GM18870 (cell line): ENCODE results near the gene POLD3.

Source experiments
- ATAC-seq: cut with Tn5 transposase; IDR thresholded peaks from one replicate; pipeline ENCODE4 v1.9.1; 2021; ENCODE audit warnings: moderate library complexity; ENCODE audit not compliant: unreplicated experiment

Gene POLD3

GRCh38 chr11:74670171-74670570 is 77.8 kb downstream of the POLD3 start:
- ATAC-seq: no peak

DNA sequence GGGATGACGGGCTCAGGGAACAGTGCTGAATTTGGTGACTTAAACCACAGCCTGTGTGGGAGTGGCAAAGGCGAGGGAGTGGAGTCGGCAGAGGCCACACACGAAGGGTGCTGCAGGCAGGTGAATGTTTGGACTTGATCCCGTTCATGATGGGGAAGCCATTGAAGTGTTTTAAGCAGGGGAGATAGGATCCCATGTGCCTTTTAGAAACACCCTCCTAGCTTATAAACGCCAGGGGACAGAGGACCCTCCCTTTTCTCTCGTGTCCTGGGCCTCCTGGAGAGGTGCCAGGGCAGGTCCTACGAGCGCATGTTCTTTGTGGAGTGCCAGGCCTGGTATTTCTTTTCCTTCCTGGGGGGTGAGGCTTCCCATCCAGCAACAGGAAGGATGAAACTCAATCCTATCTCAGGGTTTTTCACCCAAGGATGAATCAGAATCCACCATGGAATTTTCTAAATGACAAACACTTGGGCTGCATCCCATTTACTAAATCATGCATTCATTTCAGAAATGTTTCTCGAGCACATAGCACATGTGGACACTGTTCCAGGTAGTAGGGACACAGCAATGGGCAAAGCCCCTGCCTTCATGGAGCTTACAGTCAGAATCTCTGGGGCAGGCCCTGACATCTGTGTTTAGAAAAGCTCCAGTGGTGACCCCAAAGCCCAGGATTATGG is 79.3 kb downstream of the POLD3 start:
- ATAC-seq: no peak

DNA sequence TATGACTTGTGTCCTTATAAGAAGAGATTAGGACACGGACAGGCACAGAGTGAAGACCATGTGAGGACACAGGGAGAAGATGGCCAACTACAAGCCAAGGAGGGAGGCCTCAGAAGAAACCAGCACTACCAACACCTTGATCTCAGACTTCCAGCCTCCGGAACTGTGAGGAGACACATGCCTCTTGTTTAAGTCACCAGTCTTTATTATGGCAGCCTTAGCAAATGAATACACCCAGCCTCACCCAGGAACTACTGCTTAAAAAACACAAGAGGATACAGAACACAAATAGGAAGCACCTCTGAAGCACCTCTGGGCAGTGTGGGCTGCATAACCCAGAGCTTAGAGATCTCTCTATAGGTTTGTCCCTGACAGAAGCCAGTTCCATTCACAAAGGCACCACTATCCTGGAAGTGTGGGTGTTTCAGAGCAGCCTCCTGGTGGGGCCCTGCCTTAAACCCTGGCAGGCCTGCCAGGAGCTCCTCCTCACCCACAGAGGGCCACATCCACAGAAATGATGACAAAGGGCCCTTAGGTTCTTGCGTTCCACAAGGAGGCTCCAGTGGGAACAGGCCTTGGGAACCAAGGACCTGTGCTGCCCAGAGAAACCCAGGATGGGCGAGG is 80.1 kb downstream of the POLD3 start:
- ATAC-seq: no peak

- ATAC-seq: no peak
Measured at GRCh38 chr11:74672956-74673692, 80.7 kb downstream of the POLD3 start.

- no peak for ATAC-seq
Measured at GRCh38 chr11:74673693-74674360, 81.4 kb downstream of the POLD3 start.

DNA sequence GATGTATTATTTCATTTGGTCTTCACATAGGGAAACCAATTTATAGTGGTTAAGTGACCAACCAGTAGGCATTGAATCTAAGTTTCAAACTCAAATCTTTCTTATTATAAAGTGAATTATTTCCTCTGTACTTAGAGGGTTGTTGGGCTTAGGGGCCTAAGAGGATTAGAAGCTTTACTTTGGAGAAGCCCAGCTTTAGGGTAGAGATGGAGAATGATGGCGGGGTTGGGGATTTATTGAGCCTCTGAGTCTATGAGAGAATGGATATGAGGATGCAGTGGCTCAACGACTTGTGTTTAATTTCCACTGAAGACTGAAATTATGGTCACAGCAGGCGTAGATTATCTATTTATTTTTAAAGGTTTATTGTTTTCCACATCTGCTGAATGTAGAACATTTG is 83.4 kb downstream of the POLD3 start:
- ATAC-seq: no peak

- ATAC-seq: no peak
Measured at GRCh38 chr11:74676596-74676995, 84.2 kb downstream of the POLD3 start.

- ATAC-seq: no peak
Measured at GRCh38 chr11:74677131-74677530, 84.7 kb downstream of the POLD3 start.

- no peak for ATAC-seq
Measured at GRCh38 chr11:74678041-74678440, 85.7 kb downstream of the POLD3 start.

- ATAC-seq: no peak
Measured at GRCh38 chr11:74678591-74679512, 86.5 kb downstream of the POLD3 start.

DNA sequence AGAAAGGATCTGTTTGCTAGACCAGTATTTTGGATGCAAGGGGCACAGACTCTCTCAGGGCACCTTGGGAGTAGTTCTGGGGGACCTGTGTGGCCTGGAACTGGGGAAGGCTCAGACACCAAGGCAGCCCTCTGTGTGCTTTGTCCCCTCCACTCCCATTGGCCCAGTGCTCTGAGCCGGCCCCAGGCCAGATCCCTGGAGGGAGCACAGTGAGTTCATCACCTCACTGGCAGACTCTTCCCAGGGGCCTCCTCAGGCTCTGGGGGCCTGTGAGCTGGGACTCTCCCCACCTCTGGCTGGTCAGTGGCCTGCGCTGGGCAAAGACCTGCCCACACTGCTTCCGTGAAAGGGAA is 87.1 kb downstream of the POLD3 start:
- no peak for ATAC-seq

DNA sequence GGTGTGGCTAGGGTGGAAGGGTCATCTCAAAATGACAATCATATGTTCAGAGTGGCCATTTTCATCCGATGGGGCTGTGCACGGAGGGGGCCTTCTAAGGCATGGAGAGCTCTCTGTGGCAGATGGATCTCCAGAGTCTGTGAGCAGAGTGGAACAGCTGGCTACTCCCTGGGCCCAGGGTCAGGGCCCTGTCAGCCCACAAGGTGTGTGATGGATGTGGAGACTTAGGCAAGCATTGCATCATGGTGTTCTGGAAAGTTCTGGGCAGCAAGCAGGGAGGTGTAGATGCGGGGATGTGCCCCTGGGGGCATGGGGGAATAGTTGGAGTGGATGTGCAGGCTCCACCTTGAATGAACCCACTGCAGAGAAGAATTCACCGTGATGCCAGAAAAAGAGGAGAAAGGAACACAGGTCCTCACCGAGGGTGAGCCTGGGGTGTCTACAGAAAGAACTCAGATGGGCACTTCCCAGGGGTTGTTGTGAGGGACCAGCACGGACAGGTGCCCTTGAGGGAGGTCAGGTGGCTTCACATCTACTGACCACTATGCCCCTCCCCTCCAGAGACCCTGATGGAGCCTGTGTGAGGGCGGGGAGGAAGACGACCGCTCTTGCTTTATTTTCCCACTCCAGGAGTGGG is 87.8 kb downstream of the POLD3 start:
- no peak for ATAC-seq

DNA sequence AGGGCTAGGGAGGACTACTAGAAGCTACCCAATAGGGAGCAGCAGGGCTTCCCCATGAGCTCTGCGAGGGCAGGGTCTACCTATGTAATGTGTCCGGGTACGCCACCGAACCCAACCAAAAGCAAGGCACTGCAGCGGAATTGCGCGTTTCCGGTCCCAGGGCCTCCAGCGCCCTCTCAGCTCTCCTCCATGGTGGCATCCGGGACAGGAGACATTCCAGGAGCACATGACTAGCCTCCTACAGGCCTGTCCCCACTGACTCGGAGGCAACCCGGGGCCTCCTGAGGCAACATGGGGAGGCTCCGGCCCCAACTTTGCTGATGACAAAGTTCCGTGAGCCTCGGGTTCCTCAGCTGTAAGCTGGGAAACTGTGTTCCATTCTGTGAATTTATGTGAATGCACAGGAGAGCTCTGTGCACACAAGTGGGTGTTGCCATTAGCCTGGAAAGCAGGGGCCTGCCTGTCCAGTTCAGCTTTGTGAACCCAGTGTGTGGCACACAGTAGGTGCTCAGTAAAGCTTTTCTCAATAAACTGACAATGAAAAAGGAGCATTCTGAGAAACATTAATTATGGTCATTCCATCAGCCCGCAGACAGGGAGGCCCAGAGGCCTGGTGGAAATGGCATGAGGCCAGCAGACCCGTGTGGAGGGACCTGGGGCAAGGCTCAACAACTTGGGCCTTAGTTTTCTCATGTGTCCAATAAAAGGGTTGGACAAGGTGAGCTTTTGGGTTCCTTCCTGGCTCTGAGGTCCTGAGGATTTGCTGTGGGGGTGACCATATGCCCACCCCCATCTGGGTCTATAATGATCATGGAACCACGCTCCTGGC is 88.5 kb downstream of the POLD3 start:
- ATAC-seq: no peak

GRCh38 chr11:74681686-74682651 is 89.6 kb downstream of the POLD3 start:
- no peak for ATAC-seq

GRCh38 chr11:74682731-74683278 is 90.4 kb downstream of the POLD3 start:
- ATAC-seq: no peak

DNA sequence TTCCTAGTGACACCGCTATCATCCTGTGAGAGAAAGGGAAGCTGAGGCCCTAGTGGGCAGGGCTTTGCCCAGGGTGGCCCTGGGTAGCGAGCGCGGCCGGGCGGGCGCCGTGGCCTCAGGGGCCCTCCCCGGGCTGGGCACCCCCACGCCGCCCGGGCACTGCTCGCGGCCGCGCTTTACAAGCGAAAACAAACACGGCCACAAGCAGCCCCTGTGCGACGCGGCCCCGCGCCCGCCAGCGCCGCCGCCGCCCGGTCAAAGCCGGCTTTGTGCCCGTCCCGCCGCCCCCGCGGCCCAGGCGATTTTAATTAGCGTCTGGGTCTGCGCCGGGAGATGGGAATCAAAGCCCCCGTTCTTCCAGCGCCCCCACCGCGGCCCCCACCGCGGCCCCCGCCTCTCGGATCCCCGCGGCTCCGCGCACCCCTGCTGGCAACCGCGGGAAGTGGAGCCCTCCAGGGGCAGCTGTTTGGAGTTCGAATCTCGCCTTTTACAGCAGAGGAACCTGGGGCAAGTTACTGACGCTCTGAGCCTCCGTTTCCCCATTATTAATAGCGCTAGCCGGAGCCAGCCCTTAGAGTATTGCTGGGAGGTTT is 91.0 kb downstream of the POLD3 start:
- no peak for ATAC-seq

DNA sequence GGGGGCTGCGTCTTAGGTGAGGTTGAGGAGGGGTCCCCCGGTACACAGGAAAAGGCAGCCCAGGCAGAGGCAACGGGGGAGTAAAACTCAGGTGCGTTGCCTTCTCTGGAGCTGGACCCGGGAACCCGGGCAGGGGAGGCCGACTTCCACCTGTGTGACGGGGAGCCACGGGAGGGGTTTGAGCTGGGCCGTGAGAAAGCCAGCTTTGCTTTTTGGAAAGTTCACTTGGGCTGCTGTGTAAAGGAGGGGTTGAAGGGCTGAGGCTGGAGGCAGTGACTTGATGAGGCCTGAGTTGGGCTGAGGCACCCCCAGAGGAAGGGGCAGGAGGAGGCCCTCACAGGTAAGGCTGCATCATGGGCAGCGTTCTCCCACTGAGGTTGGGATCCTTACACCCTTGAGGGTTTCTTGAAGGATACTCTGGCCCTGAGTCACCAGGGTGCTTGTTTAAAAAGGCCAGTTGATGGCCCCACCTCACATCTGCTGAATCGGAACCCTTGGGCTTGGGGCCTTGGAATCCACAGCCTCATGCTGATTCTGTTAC is 91.6 kb downstream of the POLD3 start:
- ATAC-seq: no peak
